ENCODE data around the gene COL15A1.
A peak's percentile ranks its signal among the peaks of the same experiment; 100 is the strongest.
"Not testable (repeated sequence)": the region's sequence is repeated elsewhere in the genome, so short reads cannot be mapped to it uniquely, and the experiment has no call there.

COL15A1 gene

GRCh38 chr9:98993570-98993945 is 49.9 kb downstream of the COL15A1 start:
- DNase-seq: peak in 12 of 56 donors; percentile 5 to 45 (median 24)

GRCh38 chr9:98994172-98995058 is 50.7 kb downstream of the COL15A1 start:
- no peak for DNase-seq

- DNase-seq: peak in 17 of 56 donors; percentile 9 to 54 (median 25)
Observed at GRCh38 chr9:98995059-98995671, 51.5 kb downstream of the COL15A1 start.

GRCh38 chr9:98995971-98996504 is 52.3 kb downstream of the COL15A1 start:
- no peak for DNase-seq

GRCh38 chr9:98997604-98998003 is 53.9 kb downstream of the COL15A1 start:
- DNase-seq: no peak

GRCh38 chr9:98998441-98999151 is 54.9 kb downstream of the COL15A1 start:
- DNase-seq: peak in 48 of 56 donors; percentile 18 to 85 (median 51)

GRCh38 chr9:98999152-98999525 is 55.4 kb downstream of the COL15A1 start:
- DNase-seq: no peak

GRCh38 chr9:99000476-99001395 is 57.0 kb downstream of the COL15A1 start:
- DNase-seq: peak in 22 of 56 donors; percentile 6 to 75 (median 28)

- no peak for DNase-seq
Observed at GRCh38 chr9:99001892-99002291, 58.2 kb downstream of the COL15A1 start.

GRCh38 chr9:99002706-99003105 is 59.0 kb downstream of the COL15A1 start:
- no peak for DNase-seq

GRCh38 chr9:99003308-99003707 is 59.6 kb downstream of the COL15A1 start:
- DNase-seq: no peak

- DNase-seq: no peak
Observed at GRCh38 chr9:99004115-99004514, 60.4 kb downstream of the COL15A1 start.

- DNase-seq: no peak
Observed at GRCh38 chr9:99004717-99005460, 61.2 kb downstream of the COL15A1 start.

- DNase-seq: no peak
Observed at GRCh38 chr9:99005651-99006050, 61.9 kb downstream of the COL15A1 start.

- no peak for DNase-seq
Observed at GRCh38 chr9:99006511-99006910, 62.8 kb downstream of the COL15A1 start.

GRCh38 chr9:99006979-99007378 is 63.3 kb downstream of the COL15A1 start:
- no peak for DNase-seq

- DNase-seq: no peak
Observed at GRCh38 chr9:99008203-99008602, 64.5 kb downstream of the COL15A1 start.

GRCh38 chr9:99010393-99010792 is 66.7 kb downstream of the COL15A1 start:
- not testable (repeated sequence) for DNase-seq

- DNase-seq: no peak
Observed at GRCh38 chr9:99011161-99011709, 67.5 kb downstream of the COL15A1 start.
